B cell (primary cell): ENCODE results near the gene FBXL16.

ENCODE experiments used
- EZH2 ChIP-seq: IDR thresholded peaks from 2 replicates; pipeline ENCODE4 v1.6.1; 2012; ENCODE audit warnings: borderline replicate concordance, low read depth, mild to moderate bottlenecking, moderate library complexity, low read length; ENCODE audit not compliant: insufficient read depth, poor library complexity, severe bottlenecking
- TF ChIP-seq, protein P1 (sequence below): fragments of 200-600 bp; IDR thresholded peaks from one replicate; pipeline ENCODE4 v1.8.0; 2022; ENCODE audit warnings: antibody characterized with exemption, mild to moderate bottlenecking

GRCh38 chr16:674968-675883 lies 30.4 kb downstream of the FBXL16 start, which contains the start of gene RHBDL1:
- TF ChIP-seq, protein P1, sequence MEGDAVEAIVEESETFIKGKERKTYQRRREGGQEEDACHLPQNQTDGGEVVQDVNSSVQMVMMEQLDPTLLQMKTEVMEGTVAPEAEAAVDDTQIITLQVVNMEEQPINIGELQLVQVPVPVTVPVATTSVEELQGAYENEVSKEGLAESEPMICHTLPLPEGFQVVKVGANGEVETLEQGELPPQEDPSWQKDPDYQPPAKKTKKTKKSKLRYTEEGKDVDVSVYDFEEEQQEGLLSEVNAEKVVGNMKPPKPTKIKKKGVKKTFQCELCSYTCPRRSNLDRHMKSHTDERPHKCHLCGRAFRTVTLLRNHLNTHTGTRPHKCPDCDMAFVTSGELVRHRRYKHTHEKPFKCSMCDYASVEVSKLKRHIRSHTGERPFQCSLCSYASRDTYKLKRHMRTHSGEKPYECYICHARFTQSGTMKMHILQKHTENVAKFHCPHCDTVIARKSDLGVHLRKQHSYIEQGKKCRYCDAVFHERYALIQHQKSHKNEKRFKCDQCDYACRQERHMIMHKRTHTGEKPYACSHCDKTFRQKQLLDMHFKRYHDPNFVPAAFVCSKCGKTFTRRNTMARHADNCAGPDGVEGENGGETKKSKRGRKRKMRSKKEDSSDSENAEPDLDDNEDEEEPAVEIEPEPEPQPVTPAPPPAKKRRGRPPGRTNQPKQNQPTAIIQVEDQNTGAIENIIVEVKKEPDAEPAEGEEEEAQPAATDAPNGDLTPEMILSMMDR, result no peak
- no peak for TF ChIP-seq EZH2
